CD4-positive, alpha-beta T cell (primary cell): ENCODE data around the gene SATB2. TPM values are rescaled to one million over a fixed set of nuclear protein-coding genes. Genes with fewer than 3 reads are reported as not detected.

ENCODE experiments used
- ATAC-seq: fragments of 200-7000 bp; cut with Tn5 transposase; one replicate; pipeline ENCODE4 v1.10.0; 2022; ENCODE audit warnings: mild to moderate bottlenecking; ENCODE audit not compliant: poor library complexity
- CTCF ChIA-PET: fragments of 350-600 bp; sonication (Branson Sonifier 250); formaldehyde crosslinking; loops from one replicate; lab custom pipeline; 2021; ENCODE audit warnings: antibody characterized with exemption, inconsistent platforms; lab: Charles Lee
- POLR2A ChIA-PET: fragments of 350-600 bp; sonication (Branson Sonifier 250); formaldehyde crosslinking; loops from one replicate; lab custom pipeline; 2021; ENCODE audit warnings: antibody characterized with exemption, inconsistent platforms; lab: Charles Lee
- DNase-seq, 14 experiments: peaks; one replicate each; pipeline ENCODE4 v3.0.0-alpha.2; 2013 to 2020; ENCODE audit warnings: mixed read lengths in 2 of 14
- H3K27ac ChIP-seq, 2 donors: one replicate each; pipeline versions ENCODE4 v1.5.1 to v1.7.0; 2013; ENCODE audit warnings: low read length in 2 of 2, low read depth in 1 of 2, mild to moderate bottlenecking in 1 of 2
- H3K27me3 ChIP-seq, 2 experiments: 1 replicate in 1 of 2; 2 replicates in 1 of 2; pipeline versions ENCODE4 v1.6.1 to v1.7.0; 2013; ENCODE audit warnings: low read length in 2 of 2, control low read depth in 1 of 2, mild to moderate bottlenecking in 1 of 2, moderate library complexity in 1 of 2; ENCODE audit not compliant: insufficient read depth in 2 of 2, control insufficient read depth in 1 of 2
- H3K36me3 ChIP-seq: one replicate; pipeline ENCODE4 v1.6.1; 2013; ENCODE audit warnings: low read length, control low read depth; ENCODE audit not compliant: insufficient read depth
- H3K4me1 ChIP-seq: one replicate; pipeline ENCODE4 v1.6.1; 2013; ENCODE audit warnings: low read length, control low read depth; ENCODE audit not compliant: insufficient read depth
- H3K4me3 ChIP-seq: one replicate; pipeline ENCODE4 v1.5.1; 2013; ENCODE audit warnings: mild to moderate bottlenecking, low read length, moderate library complexity
- H3K9me3 ChIP-seq, 2 experiments: 1 replicate in 1 of 2; 2 replicates in 1 of 2; pipeline versions ENCODE4 v1.6.1 to v1.7.0; 2013; ENCODE audit warnings: low read length in 2 of 2, mild to moderate bottlenecking in 2 of 2, control low read depth in 1 of 2, moderate library complexity in 1 of 2; ENCODE audit not compliant: control insufficient read depth in 1 of 2, insufficient read depth in 1 of 2
- H3K27ac Mint-ChIP-seq: one replicate; pipeline ENCODE4 v1.8.0; 2020; ENCODE audit warnings: mixed read lengths
- H3K27me3 Mint-ChIP-seq: one replicate; pipeline ENCODE4 v1.8.0; 2021; ENCODE audit warnings: mixed read lengths
- H3K36me3 Mint-ChIP-seq: one replicate; pipeline ENCODE4 v1.8.0; 2021; ENCODE audit warnings: low read depth, mixed read lengths
- H3K4me1 Mint-ChIP-seq: one replicate; pipeline ENCODE4 v1.8.0; 2021; ENCODE audit warnings: low read depth, mixed read lengths
- H3K4me3 Mint-ChIP-seq: one replicate; pipeline ENCODE4 v1.8.0; 2020; ENCODE audit warnings: mild to moderate bottlenecking, mixed read lengths
- H3K9me3 Mint-ChIP-seq: one replicate; pipeline ENCODE4 v1.8.0; 2020; ENCODE audit warnings: mixed read lengths
- intact Hi-C, 2 experiments: fragments of 100-400 bp; cut with DNase I in 1 of 2; cut with micrococcal nuclease in 1 of 2; formaldehyde crosslinking; loops; one replicate each; pipeline versions ENCODE4 v1.15.1 to v1.9.0; 2023 to 2025; cut with DNase I, micrococcal nuclease
- total RNA-seq, 174 experiments: library from RNA in 2 of 174; stranded (reverse) in 2 of 174; gene quantifications; one replicate each; pipeline ENCODE4 v1.2.3 and lab custom pipeline; 2021 to 2026
- TF ChIP-seq, protein P1 (sequence below): fragments of 200-600 bp; IDR thresholded peaks from one replicate; pipeline ENCODE4 v1.8.0; 2022; ENCODE audit warnings: antibody characterized with exemption, mild to moderate bottlenecking

The SATB2 gene
- total RNA-seq, 2 experiments from 2014 or later, result not detected

DNA sequence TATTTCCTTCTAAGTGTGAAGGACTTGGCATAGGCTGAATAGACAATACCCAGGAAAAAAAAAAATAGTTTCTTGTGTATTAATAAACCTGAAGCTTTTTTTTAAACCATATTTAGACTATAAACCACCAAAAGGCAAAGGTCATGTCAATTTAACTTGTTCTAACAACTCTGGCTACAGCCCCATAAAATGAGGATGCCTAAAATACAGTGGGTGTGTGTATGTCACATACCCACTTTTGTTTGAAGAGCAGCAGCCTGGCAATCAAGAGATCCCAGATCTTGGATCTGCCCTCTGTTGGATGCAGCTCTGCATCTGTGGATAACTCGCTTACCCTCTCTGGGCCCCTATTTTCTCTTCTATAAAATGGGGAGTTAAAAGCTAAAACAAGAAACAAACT is 65.4 kb downstream of the SATB2 start:
- Mint-ChIP-seq H3K27ac (no peak overlapping the region), H3K9me3 (no peaks in the 10 kb centered on the region), H3K27me3 (peaks cover 18% of the 10 kb centered on the region), H3K4me1 (no peaks in the 10 kb centered on the region), H3K4me3 (no peak overlapping the region), H3K36me3 (no peaks in the 10 kb centered on the region)
- POLR2A ChIA-PET, result no interaction called here
- no peaks in the 10 kb centered on the region for H3K9me3 ChIP-seq
- CTCF ChIA-PET, result no interaction called here
- H3K27me3 ChIP-seq, result peaks cover 2 to 12% of the 10 kb centered on the region in 2 experiments
- no peaks in the 10 kb centered on the region for H3K4me1 ChIP-seq
- TF ChIP-seq, protein P1, sequence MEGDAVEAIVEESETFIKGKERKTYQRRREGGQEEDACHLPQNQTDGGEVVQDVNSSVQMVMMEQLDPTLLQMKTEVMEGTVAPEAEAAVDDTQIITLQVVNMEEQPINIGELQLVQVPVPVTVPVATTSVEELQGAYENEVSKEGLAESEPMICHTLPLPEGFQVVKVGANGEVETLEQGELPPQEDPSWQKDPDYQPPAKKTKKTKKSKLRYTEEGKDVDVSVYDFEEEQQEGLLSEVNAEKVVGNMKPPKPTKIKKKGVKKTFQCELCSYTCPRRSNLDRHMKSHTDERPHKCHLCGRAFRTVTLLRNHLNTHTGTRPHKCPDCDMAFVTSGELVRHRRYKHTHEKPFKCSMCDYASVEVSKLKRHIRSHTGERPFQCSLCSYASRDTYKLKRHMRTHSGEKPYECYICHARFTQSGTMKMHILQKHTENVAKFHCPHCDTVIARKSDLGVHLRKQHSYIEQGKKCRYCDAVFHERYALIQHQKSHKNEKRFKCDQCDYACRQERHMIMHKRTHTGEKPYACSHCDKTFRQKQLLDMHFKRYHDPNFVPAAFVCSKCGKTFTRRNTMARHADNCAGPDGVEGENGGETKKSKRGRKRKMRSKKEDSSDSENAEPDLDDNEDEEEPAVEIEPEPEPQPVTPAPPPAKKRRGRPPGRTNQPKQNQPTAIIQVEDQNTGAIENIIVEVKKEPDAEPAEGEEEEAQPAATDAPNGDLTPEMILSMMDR, result no peak
- H3K27ac ChIP-seq, result no peak overlapping the region
- ATAC-seq (no peak), DNase-seq (no peak)
- intact Hi-C loops, result no loop called here
- H3K4me3 ChIP-seq, result no peak overlapping the region
- H3K36me3 ChIP-seq, result no peaks in the 10 kb centered on the region

DNA sequence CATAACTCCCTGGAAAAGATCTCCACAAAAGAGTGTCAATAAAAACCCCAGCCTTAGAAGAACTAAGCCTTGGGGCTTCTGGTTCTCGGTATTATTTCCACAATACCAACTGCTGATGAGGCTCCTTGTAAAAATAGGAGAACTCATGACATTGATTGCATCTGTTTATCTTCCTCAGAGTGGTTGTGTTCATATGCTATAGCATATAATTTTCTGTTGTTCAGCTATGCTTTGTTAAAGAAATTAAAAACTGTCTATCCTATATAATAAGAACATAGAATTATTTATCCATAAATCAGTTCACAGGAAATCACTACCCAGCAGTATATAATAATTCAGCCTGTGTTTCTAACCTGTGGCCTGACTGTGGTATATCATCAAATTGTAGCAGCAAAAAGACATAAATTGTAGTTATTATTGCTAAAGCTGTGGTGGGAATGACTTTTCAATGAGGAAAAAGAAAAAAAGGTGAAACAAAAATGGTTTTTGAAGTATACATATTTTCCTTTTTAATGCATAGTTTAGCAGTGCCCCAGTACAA is 68.9 kb downstream of the SATB2 start:
- Mint-ChIP-seq H3K27me3 (peaks cover 43% of the 10 kb centered on the region), H3K36me3 (no peaks in the 10 kb centered on the region), H3K27ac (no peak overlapping the region), H3K4me3 (no peak overlapping the region), H3K4me1 (no peaks in the 10 kb centered on the region), H3K9me3 (no peaks in the 10 kb centered on the region)
- POLR2A ChIA-PET, result no interaction called here
- TF ChIP-seq, protein P1, result no peak
- no peaks in the 10 kb centered on the region for H3K4me1 ChIP-seq
- no peaks in the 10 kb centered on the region for H3K36me3 ChIP-seq
- peaks cover 2 to 8% of the 10 kb centered on the region in 2 experiments for H3K27me3 ChIP-seq
- intact Hi-C loops, result no loop called here
- no peak overlapping the region for H3K27ac ChIP-seq
- no peaks in the 10 kb centered on the region for H3K9me3 ChIP-seq
- DNase-seq (no peak), ATAC-seq (no peak)
- no peak overlapping the region for H3K4me3 ChIP-seq
- CTCF ChIA-PET, result no interaction called here

DNA sequence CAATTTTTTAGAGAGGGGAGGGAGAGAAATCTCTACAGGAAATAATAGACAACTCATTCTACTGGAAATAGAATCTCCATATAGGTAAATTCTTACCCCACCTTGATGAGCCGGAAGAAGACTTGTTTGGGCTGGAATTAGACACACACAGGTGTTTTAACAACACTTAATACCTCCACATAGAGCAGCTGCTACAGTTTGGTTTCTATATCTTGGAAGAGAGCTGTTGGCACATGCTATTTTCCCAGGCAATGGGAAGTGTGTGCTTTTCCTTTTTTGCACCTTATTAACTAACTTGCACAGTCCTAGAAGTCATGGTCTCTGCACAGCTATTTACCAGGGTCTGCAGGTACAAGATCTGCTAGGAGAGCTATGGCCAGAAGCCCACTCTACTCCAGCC is 73.7 kb downstream of the SATB2 start:
- CTCF ChIA-PET, result no interaction called here
- DNase-seq, result no peak

More for the DNA sequence above, 73.7 kb downstream of the SATB2 start:
- Mint-ChIP-seq H3K27ac (no peak overlapping the region), H3K4me3 (no peak overlapping the region), H3K27me3 (peaks cover 44% of the 10 kb centered on the region), H3K4me1 (no peaks in the 10 kb centered on the region), H3K36me3 (no peaks in the 10 kb centered on the region), H3K9me3 (no peaks in the 10 kb centered on the region)
- Histone ChIP-seq H3K4me1 (no peaks in the 10 kb centered on the region), H3K27me3 (peaks cover 0 to 16% of the 10 kb centered on the region in 2 experiments), H3K36me3 (no peaks in the 10 kb centered on the region), H3K27ac (no peak overlapping the region), H3K9me3 (no peaks in the 10 kb centered on the region), H3K4me3 (no peak overlapping the region)
- no peak for ATAC-seq
- TF ChIP-seq, protein P1, result no peak
- POLR2A ChIA-PET, result no interaction called here
- intact Hi-C loops, result no loop called here
